GM12864 (cell line): ENCODE results near the gene SMAD5.

Experiments used
- DNase-seq: peaks from one replicate; pipeline ENCODE4 v3.0.0-alpha.2; 2011; ENCODE audit warnings: low read depth
- H3K4me3 ChIP-seq: 2 replicates; pipeline ENCODE4 v1.5.1; 2011; ENCODE audit warnings: mild to moderate bottlenecking, low read depth, low read length, control low read depth
- CTCF ChIP-seq: IDR thresholded peaks from 2 replicates; pipeline ENCODE4 v1.5.1; 2011; ENCODE audit warnings: low read depth, mild to moderate bottlenecking, moderate library complexity, low read length, control low read depth, inconsistent platforms; ENCODE audit errors: missing control alignments

SMAD5 gene

GRCh38 chr5:136094189-136094912 is 38.3 kb upstream of the SMAD5 start:
- DNase-seq: no peak
- TF ChIP-seq CTCF: no peak
- H3K4me3 ChIP-seq: no peak overlapping the region

- TF ChIP-seq CTCF: no peak
- no peak overlapping the region for H3K4me3 ChIP-seq
- no peak for DNase-seq
These were observed 37.6 kb upstream of the SMAD5 start for GRCh38 chr5:136094913-136095641.

GRCh38 chr5:136098176-136098575 is 34.5 kb upstream of the SMAD5 start:
- no peak overlapping the region for H3K4me3 ChIP-seq
- TF ChIP-seq CTCF: no peak
- no peak for DNase-seq

- no peak overlapping the region for H3K4me3 ChIP-seq
- no peak for TF ChIP-seq CTCF
- no peak for DNase-seq
These were observed 32.8 kb upstream of the SMAD5 start for GRCh38 chr5:136099870-136100269.

- no peak for TF ChIP-seq CTCF
- no peak for DNase-seq
These were observed 30.8 kb upstream of the SMAD5 start for GRCh38 chr5:136101884-136102283.

GRCh38 chr5:136103118-136103517 is 29.5 kb upstream of the SMAD5 start:
- no peak for TF ChIP-seq CTCF
- no peak overlapping the region for H3K4me3 ChIP-seq
- DNase-seq: no peak

More at GRCh38 chr5:136101884-136102283, 30.8 kb upstream of the SMAD5 start:
- H3K4me3 ChIP-seq: no peak overlapping the region
